ENCODE data around the gene STUB1. TPM values are rescaled to one million over a fixed set of nuclear protein-coding genes. Genes with fewer than 3 reads are reported as not detected.

STUB1 gene
- total and polyA plus RNA-seq, 4 donors: 32.4 to 74.4 (median 50.2) TPM

GRCh38 chr16:706189-707061 lies 26.2 kb downstream of the STUB1 start:
- Histone ChIP-seq H3K27ac (ENCODE audit: low read depth in 1 of 2, low read length in 2 of 2) (no peak overlapping the region), H3K27me3 (ENCODE audit: control insufficient read depth in 4 of 4, insufficient read depth in 4 of 4, low read length in 3 of 4) (peaks cover 4 to 20% (median 14%) of the 10 kb centered on the region in 4 donors), H3K36me3 (ENCODE audit: control insufficient read depth in 4 of 4, insufficient read depth in 3 of 4, low read depth in 1 of 4, low read length in 3 of 4) (no peaks in the 10 kb centered on the region), H3K9me3 (ENCODE audit: control insufficient read depth in 4 of 4, low read length in 3 of 4) (no peaks in the 10 kb centered on the region), H3K9ac (ENCODE audit: low read depth in 1 of 2, low read length in 2 of 2) (no peak overlapping the region), H3K4me3 (ENCODE audit: low read depth in 1 of 3, low read length in 3 of 3) (peak overlapping the region in 1 of 3 donors; percentile 15), H3K4me1 (ENCODE audit: control insufficient read depth in 4 of 4, insufficient read depth in 4 of 4, low read length in 3 of 4) (peaks cover 0 to 4% (median 0%) of the 10 kb centered on the region in 4 donors)
- TF ChIP-seq GABPA (IDR thresholded peaks at IDR 0.05 in 1 of 2, conservative IDR thresholded peaks at IDR 0.05 in 1 of 2): no peak
- TF ChIP-seq ZBTB33 (IDR thresholded peaks at IDR 0.05): no peak
- no peak for TF ChIP-seq YY1 (IDR thresholded peaks at IDR 0.05)
- TF ChIP-seq REST (IDR thresholded peaks at IDR 0.05): no peak
- TF ChIP-seq RXRA (IDR thresholded peaks at IDR 0.05): no peak
- no peak for TF ChIP-seq RAD21 (IDR thresholded peaks at IDR 0.05)
- DNase-seq (ENCODE audit: low spot score): no peak
- 6% methylated on average over 49 of the region's 49 CpGs for WGBS

- 43% methylated on average over 14 of the region's 14 CpGs for WGBS
- Histone ChIP-seq H3K9me3 (ENCODE audit: control insufficient read depth in 4 of 4, low read length in 3 of 4) (no peaks in the 10 kb centered on the region), H3K36me3 (ENCODE audit: control insufficient read depth in 4 of 4, insufficient read depth in 3 of 4, low read depth in 1 of 4, low read length in 3 of 4) (no peaks in the 10 kb centered on the region), H3K4me1 (ENCODE audit: control insufficient read depth in 4 of 4, insufficient read depth in 4 of 4, low read length in 3 of 4) (peaks cover 0 to 4% (median 0%) of the 10 kb centered on the region in 4 donors), H3K27ac (ENCODE audit: low read depth in 1 of 2, low read length in 2 of 2) (no peak overlapping the region), H3K27me3 (ENCODE audit: control insufficient read depth in 4 of 4, insufficient read depth in 4 of 4, low read length in 3 of 4) (peaks cover 4 to 20% (median 14%) of the 10 kb centered on the region in 4 donors), H3K4me3 (ENCODE audit: low read depth in 1 of 3, low read length in 3 of 3) (no peak overlapping the region), H3K9ac (ENCODE audit: low read depth in 1 of 2, low read length in 2 of 2) (no peak overlapping the region)
- TF ChIP-seq RXRA (IDR thresholded peaks at IDR 0.05): no peak
- no peak for TF ChIP-seq FOXA2 (IDR thresholded peaks at IDR 0.05)
- TF ChIP-seq REST (IDR thresholded peaks at IDR 0.05): no peak
- TF ChIP-seq EGR1 (IDR thresholded peaks at IDR 0.05; ENCODE audit: low read depth in 2 of 2): no peak
- TF ChIP-seq YY1 (IDR thresholded peaks at IDR 0.05): no peak
- no peak for TF ChIP-seq GABPA (IDR thresholded peaks at IDR 0.05 in 1 of 2, conservative IDR thresholded peaks at IDR 0.05 in 1 of 2)
- TF ChIP-seq ZBTB33 (IDR thresholded peaks at IDR 0.05): no peak
- DNase-seq (ENCODE audit: low spot score): no peak
Measured at GRCh38 chr16:707062-707538, 26.9 kb downstream of the STUB1 start.

Measured in liver (tissue), 9 donors.